GM19372 (cell line): Measurements from ENCODE around the gene DROSHA.
A peak's percentile ranks its signal among the peaks of the same experiment; 100 is the strongest.

Experiments used
- ATAC-seq: cut with Tn5 transposase; IDR thresholded peaks from one replicate; pipeline ENCODE4 v1.9.1; 2021; ENCODE audit warnings: mild to moderate bottlenecking, low read depth, moderate library complexity; ENCODE audit not compliant: unreplicated experiment

Gene DROSHA

DNA sequence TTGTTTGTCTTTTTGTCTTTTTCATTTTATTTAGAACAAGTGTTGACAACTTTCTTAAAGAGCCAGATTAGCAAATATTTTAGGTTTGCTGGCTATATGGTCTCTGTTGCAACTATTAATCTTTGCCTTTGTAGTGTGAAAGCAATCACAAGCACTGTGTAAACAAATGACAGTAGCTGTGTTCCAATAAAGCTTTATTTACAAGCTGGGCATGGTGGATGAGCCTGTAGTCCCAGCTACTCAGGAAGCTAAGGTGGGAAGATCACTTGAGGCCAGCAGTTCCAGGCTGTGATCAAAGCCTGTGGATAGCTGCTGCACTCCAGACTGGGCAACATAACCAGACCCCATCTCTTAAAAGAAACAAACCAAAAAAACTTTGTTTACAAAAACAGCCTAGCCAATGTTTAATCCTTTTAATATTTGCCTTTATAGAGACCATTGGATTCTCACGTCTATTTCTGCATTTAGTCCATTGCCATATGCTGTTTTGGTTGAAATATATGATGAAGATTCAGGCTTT, 2.7 kb upstream of the DROSHA start:
- no peak for ATAC-seq

DNA sequence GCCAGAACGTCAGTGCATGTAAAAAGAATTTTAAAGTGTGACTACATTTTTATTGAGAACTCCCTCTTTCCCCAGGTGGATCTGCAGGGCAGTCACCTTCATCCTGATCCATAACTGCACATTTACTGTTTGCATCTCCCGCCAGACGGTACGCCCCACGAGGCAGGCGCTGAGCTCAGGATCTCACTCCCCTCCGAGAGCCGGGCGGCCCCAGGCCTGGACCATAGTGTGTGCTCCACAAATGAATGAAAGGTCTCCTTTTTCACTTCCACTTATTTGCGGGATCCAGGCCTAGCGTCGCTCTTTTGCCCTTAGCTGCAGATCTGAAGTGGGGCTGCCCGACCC, 378 bp downstream of the DROSHA start:
- peak; percentile 18 for ATAC-seq

DNA sequence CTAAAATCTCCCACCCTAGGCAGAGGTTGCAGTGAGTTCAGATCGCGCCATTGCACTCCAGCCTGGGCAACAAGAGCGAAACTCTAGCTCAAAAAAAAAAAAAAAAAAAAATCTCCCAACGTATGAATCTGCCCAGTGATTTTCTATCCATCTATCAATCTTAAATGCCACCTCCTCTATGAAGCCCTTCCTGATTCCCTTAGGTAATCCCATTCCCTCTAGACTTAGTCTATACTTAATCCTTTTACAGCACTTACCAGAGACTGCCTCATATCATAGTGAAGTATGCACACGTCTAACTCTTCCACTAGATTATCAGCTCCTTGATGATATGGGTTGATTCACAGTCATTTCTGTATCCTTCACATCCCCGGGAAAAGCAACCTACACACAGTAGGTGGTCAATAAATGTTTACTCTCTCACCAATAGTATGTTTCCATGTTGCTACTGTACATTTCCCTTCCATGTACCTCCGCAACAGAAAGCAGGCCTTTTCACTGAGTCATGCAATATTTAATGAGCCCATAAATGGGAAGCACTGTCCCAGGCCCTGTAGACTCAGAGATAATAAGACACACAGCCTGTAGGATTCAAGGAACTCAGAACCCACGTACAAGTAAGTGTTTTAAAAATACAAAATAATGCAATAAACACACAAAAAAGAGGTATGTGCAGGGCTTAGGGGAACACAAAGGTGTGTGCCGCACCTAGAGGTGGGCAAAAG, 1.2 kb downstream of the DROSHA start:
- ATAC-seq = no peak

DNA sequence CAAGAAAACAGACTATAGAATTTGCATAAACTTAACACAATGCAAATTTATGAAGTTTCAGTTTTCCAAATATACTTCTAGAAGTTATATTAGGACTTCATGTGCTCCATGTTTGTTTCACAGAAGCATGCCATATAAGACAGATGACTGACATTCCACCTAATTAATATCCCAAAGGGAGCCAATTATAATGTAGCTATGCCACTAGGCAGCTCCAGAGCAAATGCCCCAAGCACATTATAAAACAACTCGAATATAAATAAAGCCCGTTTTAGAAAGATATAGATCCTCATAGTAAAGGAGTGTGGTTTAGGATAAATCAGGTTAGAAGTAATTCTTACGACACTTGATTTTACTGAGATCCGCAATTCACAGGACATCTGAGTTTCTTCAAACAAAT, 8.9 kb downstream of the DROSHA start:
- ATAC-seq = no peak

DNA sequence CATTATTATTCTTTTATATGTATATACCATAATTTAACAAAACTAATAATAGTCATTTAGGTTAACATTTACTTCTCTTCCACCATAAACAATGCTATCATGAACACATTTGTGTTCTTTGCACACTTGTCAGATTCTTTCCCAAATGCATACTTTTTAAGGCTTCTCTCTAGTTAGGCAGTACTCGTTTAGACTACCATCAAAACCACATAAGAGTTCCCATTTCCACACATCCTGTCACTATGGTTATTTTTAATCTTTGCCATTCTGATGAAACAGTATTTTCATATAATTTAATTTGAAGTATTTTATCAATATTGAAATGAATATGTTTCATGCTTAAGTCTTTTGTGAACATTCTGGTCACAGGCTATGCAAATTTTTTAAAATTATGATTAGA, 15.1 kb downstream of the DROSHA start:
- no peak for ATAC-seq

DNA sequence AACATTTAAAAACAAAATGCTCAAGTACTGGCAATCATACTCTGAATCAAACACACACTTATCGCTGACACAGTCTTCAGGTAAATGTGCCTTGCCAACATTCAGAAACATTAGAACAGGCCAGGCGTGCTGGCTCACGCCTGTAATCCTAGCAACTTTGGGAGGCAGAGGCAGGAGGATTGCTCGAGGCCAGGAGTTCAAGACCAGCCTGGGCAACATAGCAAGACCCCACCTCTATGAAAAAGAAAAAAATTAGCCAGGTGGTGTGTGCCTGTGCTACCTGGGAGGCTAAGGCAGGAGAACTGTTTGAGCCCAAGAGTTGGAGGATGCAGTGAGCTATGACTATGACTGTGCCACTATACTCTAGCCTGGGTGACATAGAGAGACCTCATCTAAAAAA, 20.6 kb downstream of the DROSHA start:
- no peak for ATAC-seq

DNA sequence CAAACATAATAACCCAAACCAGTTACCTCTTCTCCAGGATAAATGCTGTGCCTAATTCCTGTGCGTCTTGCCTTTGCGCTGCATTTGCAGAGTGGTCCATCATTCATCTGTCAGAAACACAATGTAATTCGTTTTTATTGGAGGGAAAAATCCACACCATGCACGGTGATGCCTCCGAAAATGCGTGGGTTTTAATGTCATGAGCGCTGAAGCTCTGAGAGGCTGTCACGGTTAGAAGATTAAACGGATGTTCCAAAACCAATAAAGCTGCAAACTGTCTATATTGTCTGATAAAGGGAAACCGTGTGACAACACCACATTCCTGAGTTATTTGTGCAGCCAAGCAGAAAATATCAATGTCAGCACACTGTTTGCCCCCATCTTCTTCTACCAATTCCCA, 27.4 kb downstream of the DROSHA start:
- ATAC-seq = no peak

DNA sequence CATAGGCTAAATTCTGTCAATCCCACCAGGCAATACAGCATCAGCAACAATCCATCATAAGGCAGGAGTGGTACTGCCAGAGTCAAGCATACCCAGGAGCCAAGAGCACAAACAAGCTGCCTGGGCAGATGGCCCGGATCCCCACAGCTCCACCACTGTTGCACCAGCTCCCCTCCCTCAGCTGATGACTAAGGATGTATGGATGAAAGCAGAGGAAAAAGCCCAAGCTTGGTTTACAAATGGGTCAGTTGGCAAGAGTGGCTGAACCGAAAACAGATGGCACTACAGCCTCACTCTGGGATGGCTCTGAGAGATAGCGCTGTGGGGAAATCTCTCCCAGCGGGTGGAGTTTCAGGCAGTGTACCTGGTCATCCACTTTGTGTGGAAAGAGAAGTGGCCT, 29.4 kb downstream of the DROSHA start:
- no peak for ATAC-seq

DNA sequence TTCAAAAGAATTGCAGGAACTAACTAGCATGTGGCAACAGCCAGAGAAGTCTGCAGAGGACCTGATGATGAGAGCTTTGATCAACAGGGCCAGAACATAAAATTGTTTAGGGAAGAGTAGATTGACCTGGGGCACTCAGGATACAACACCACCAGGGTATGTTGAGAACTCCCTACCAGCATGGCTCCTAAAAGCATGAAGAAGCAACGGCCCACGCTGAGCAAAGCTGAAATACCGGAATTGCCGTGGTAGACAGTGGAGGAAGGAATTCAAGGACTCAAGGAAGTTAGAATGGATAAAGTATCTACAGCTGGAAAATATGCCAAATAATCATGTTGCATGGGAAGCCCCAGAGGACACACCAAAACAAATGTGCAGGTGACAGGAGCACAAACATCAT, 31.6 kb downstream of the DROSHA start:
- no peak for ATAC-seq

DNA sequence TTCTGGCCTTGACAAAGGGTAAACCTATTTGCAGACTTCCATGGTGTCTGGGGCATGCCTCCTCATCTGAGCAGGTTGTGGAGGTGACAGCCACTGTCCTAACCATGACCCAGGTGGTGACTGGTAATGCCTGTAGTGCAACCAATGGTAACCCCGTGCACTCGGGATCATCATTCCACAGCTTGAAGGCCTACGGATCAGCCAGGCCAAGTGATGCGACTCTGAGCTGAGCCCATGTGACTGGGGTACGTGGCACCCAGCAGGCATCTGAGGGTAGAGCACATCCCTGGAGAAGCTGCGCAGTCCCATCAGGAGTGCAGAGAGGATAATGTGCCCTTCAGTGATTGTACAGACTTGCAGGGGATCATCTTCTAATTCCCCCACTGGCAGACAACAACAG, 35.0 kb downstream of the DROSHA start:
- no peak for ATAC-seq

DNA sequence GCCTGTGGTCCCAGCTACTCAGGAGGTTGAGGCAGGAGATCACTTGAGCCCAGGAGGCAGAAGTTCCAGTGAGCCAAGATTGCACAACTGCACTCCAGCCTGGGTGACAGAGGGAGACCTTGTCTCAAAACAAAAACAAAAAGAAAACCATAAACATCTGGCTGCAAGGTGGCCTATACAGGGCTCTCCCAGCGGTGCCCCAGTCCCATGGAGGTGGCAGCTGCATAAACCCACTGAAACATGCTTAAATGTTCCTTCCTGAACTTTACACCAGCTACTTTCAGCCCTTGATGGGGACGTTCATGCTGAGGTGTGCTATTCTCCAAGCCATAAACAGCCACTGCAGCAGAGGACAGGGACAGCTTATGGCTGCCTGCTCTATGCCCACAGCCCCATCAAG, 35.6 kb downstream of the DROSHA start:
- no peak for ATAC-seq

DNA sequence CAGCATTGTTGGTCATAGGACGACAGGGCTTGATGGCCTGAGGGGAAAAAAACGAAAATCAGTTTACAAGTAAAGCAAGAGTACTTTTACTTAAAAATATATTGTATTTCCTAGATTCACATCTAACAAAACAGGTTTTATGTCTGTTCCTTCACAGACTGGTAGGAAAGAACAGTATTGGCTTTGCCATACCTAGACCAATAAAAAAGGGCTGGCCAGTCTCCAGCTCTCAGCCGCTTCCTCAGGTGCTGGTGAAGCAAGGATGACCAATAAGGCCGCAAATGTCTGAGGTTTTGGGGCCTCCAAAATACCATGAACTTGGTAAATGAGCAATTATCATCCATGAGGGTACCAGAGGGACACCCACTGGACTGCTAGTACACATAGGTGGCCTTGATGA, 36.6 kb downstream of the DROSHA start:
- no peak for ATAC-seq

DNA sequence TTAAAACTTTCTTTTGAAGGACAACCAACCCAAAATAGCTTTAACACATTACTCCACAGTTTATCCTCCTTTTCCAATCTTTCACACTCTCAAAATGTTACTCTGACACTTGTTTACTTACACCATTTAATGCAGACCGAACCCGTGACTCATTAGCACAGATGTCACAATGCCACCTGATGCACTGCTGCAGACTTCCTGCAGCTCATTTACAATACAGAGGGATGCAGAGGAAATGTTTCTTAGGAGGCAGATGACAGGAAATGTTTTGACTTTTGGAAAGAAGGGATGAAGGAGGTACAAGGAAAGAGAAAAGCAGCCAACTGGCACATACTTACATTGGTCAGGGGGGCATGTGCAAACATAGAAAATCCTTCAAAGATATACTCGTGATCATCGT, 39.0 kb downstream of the DROSHA start:
- ATAC-seq = no peak

DNA sequence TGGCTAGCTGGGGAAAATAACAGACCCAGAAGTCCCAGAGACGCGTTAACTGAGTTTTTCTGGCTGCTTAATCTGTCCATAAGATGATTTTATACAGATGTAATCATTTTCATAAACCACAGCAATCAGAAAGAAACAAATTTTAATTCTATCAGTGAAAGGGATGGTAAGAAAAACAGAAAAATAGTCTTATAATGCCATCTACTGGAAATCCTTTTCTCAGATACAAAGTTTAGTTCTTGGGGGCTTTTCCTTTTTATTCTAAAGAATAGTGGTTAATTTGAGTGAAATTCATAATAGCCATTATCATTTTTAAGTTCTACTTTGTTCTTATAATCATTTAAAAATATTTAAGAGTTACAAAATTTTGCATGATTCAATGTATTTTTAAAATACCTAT, 44.4 kb downstream of the DROSHA start:
- no peak for ATAC-seq

DNA sequence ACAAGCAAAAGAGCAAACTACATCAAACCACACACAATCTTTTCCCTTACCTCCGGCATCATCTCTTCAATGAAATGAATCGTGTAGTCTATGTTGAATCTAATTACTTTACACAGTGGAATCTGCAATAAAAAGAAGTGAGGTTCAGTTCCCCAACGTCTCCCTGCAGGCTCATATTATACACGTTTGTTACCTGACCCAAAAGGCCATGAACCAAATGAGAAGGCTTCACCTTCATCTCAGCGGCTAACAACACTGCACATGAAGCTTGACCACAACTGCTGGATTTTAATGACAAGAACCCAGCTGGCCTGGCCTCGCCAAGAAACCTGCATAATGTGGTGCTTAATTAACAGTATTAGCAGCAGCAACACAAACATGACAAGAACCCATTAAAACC, 45.5 kb downstream of the DROSHA start:
- no peak for ATAC-seq

DNA sequence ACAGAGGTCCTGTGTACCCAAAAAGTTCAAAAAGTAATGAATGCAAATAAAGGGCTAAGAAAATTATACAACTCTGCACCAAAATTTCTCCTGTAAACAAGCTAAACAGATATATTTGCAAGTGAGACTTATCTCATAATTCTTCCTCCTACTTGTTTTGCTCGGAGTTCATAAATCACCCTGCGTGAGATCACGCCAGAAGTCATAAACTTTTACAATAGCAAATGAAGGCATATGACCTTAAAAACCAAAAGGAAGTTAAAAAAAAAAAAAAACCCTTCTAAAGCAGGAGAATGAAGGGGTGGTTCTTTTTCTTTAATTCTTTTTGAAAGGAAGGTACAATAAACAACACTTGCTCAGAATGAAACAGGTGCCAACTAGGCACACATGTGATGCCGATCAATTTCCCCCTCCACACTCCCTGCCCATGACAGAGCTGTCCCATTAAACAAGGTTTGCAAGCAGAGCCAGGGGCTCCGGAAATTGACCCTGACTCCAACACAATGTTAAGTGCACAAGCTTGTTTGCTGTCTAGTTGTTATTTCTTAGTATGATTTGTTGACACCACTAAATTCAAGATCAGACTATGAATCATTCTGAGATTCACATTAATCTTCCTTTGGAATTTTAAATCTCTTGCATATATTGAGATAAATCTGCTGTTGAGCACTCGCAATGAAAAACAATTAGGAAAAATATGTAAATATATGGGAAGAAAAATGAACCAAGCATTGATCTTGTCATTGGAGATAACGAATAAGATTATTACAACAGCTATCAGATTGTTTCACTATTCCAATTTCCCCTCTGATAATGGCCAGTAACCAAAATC, 46.3 kb downstream of the DROSHA start:
- ATAC-seq = no peak

DNA sequence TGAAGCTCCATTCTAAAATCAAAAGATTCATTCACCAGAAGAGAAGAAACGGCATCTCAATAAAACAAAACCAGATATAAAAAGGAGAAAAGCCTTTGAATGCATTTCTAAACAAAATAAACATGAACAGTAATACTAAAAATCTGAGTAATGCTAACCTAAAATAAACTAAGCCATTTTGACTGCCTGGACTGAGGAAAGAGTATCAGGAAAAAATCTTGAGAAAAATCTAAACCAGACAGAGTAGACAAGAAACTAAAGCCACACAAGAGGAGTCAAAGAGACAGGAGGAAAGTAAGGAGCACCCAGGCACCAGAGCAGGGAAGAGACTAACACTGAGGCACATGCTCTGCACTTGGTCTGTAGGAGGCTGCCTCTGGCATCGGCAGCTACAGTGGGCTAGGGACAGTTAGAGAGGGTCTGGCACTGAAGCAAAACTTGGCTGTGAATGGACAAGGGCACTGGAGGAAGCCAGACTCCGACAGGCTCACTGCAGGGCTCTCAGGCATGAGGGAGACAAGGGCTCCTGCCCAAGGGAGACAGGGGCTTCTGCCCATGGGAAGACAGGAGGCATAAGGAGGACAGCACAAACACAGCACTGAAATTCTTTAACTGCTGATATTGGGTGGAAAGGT, 50.2 kb downstream of the DROSHA start:
- ATAC-seq = no peak

DNA sequence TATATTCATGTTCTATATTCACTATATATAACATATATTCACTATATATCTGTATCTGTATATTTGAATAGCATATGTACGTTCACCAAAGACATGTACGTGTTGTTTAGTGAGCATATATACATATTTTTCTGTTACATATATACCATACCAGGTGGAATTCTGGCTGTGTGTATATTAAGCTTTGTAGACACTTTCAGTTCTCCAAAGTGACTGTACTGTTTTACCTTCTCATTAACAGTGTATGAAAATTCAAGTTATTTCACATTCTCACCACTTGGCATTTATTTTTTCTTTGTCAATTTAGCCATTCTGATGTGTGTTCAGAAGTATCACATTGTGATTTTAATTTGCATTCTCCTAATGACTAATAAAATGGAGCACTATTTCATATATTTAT, 52.2 kb downstream of the DROSHA start:
- no peak for ATAC-seq

DNA sequence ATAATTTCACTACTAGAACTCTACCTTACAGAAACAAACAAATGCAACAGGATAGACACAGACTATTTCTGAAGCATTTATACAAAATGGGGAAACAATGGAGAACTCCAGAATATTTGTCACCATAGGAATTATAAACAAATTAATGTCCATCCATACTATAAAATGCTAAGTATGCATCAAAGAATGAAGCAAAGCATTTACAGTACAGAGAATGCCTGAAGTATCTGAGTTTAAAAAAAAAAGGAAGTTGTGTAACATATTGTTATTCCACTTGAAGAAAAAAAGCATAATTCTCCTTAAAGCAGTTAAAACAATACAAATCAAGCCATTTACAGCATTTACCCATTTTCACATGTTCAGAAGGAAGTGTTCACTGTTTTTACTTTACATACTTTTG, 53.0 kb downstream of the DROSHA start:
- ATAC-seq = no peak

DNA sequence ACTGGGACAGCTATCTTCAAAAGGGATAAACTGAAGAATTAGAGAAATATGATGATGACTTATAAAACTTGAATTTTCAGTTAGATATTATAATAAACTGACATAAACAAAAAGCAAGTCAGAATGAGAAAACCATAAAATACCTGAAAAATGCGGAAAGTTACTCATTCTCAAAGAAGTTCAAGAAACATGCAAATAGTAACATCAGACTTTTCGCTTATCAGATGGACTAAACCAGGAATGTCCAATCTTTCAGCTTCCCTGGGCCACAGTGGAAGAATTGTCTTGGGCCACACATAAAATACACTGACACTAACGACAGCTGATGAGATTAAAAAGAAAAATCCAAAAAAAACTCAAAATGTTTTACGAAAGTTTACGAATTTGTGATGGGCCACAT, 53.9 kb downstream of the DROSHA start:
- no peak for ATAC-seq

DNA sequence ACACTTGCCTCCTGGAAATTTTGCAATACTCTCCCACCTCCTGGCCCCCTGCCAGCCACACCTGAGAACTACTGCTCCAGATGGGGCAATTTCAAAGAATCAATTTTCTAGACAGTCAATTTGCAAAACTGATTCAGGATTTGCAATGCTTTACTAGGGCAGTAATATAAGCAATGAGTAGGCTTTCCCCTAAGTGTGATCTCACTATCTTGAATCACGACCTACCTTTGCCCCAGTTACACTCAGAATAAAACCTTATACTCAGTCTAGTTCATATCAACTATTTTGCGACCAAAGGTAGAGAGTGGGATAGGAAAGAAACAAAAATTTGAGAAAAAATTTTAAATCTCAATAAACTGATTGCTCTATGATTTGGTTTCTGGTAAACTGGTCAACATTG, 54.4 kb downstream of the DROSHA start:
- ATAC-seq = no peak

DNA sequence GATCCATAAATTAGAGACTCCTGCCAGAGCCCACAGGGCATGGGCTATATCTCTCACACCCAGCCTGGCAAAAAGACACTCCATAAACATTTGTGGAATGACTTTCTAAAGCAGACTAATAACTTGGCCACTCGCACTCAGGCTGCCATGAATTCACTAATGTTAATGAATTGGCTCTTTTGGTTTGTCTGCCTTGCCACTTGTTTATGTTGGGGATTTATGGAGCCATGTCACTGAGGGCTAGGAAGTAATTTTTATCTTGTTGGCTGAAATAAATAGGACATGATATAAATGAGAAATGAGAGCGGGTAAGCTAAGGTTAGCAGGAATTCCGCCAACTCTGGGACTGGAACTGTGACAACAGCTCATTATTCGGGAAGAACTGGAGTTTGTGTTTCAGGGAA, 55.2 kb downstream of the DROSHA start:
- no peak for ATAC-seq
